ENCODE results near the gene ACTN1. TPM values are rescaled to one million over a fixed set of nuclear protein-coding genes. Genes with fewer than 3 reads are reported as not detected.

The ACTN1 gene
- polyA plus RNA-seq, 3 donors, result 41.4 to 75.0 (median 69.4) TPM

DNA sequence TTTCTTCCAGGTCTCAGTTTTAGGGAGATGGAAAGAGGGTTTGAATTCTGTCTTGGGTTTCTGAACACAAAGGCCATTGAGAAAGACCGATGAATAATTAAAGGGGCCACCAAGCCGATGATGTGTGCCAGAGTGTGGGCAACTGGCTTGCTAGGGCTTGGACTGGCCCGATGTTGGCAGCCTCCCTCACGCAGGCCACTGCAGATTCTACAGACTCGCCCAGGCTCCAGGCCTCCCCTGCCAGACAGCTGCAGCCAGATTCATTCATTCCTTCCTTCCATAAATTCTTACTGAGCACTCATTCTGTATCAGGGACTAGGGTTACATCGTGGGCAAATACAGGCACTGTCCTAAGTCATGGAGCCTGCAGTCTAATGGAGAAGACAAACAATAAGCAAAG lies 34.9 kb downstream of the ACTN1 start:
- Mint-ChIP-seq H3K9me3 (no peaks in the 10 kb centered on the region), H3K4me3 (no peak overlapping the region), H3K4me1 (peaks cover 84% of the 10 kb centered on the region), H3K36me3 (peaks cover 4 to 18% of the 10 kb centered on the region in 2 donors), H3K27me3 (ENCODE audit: low read depth in 3 of 3) (peaks cover 0 to 2% (median 0%) of the 10 kb centered on the region in 3 donors), H3K27ac (peak overlapping the region in 3 of 7 donors; percentile 39 to 84 (median 62))
- Histone ChIP-seq H3K36me3 (replicated peaks in 1 of 2; ENCODE audit: control insufficient read depth in 1 of 2, insufficient read depth in 2 of 2, low read length in 2 of 2) (no peaks in the 10 kb centered on the region), H2AFZ (ENCODE audit: insufficient read depth, low read depth, low read length, poor library complexity, severe bottlenecking) (no peak overlapping the region), H3K4me2 (replicated peaks; ENCODE audit: extremely low read depth, low read length, poor library complexity, severe bottlenecking) (no peak overlapping the region), H3K4me1 (ENCODE audit: control insufficient read depth in 1 of 2, insufficient read depth in 2 of 2, low read length in 2 of 2) (peaks cover 65 to 84% of the 10 kb centered on the region in 2 donors), H3K27me3 (ENCODE audit: control insufficient read depth in 2 of 2, insufficient read depth in 2 of 2, low read length in 2 of 2) (no peaks in the 10 kb centered on the region), H3K9ac (ENCODE audit: insufficient read depth, low read length, poor library complexity, severe bottlenecking) (no peak overlapping the region), H3K27ac (ENCODE audit: low read depth in 1 of 2, low read length in 2 of 2) (peak overlapping the region in 1 of 2 donors; percentile 32), H3K79me2 (ENCODE audit: insufficient read depth, low read length) (peaks cover 100% of the 10 kb centered on the region), H3K9me3 (replicated peaks in 1 of 2; ENCODE audit: control insufficient read depth in 1 of 2, insufficient read depth in 1 of 2, low read length in 2 of 2) (no peaks in the 10 kb centered on the region), H4K20me1 (ENCODE audit: insufficient read depth, low read length) (peaks cover 35% of the 10 kb centered on the region), H3K4me3 (replicated peaks in 1 of 3; ENCODE audit: low read depth in 2 of 3, low read length in 3 of 3) (no peak overlapping the region)
- intact Hi-C loops (cut with micrococcal nuclease), result no loop called here
- WGBS (ENCODE audit: insufficient coverage), result 100% methylated on average over 5 of the region's 6 CpGs
- TF ChIP-seq, protein P1, sequence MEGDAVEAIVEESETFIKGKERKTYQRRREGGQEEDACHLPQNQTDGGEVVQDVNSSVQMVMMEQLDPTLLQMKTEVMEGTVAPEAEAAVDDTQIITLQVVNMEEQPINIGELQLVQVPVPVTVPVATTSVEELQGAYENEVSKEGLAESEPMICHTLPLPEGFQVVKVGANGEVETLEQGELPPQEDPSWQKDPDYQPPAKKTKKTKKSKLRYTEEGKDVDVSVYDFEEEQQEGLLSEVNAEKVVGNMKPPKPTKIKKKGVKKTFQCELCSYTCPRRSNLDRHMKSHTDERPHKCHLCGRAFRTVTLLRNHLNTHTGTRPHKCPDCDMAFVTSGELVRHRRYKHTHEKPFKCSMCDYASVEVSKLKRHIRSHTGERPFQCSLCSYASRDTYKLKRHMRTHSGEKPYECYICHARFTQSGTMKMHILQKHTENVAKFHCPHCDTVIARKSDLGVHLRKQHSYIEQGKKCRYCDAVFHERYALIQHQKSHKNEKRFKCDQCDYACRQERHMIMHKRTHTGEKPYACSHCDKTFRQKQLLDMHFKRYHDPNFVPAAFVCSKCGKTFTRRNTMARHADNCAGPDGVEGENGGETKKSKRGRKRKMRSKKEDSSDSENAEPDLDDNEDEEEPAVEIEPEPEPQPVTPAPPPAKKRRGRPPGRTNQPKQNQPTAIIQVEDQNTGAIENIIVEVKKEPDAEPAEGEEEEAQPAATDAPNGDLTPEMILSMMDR (IDR thresholded peaks at IDR 0.05), result no peak
- DNase-seq, result no peak

- H3K9me3 Mint-ChIP-seq, result no peaks in the 10 kb centered on the region
- H3K4me3 Mint-ChIP-seq, result no peak overlapping the region
- H3K36me3 Mint-ChIP-seq, result peaks cover 4 to 23% of the 10 kb centered on the region in 2 donors
- H3K4me2 ChIP-seq (replicated peaks; ENCODE audit: extremely low read depth, low read length, poor library complexity, severe bottlenecking), result no peak overlapping the region
- H3K79me2 ChIP-seq (ENCODE audit: insufficient read depth, low read length), result peaks cover 100% of the 10 kb centered on the region
- peaks cover 65 to 81% of the 10 kb centered on the region in 2 donors for H3K4me1 ChIP-seq (ENCODE audit: control insufficient read depth in 1 of 2, insufficient read depth in 2 of 2, low read length in 2 of 2)
- peaks cover 85% of the 10 kb centered on the region for H3K4me1 Mint-ChIP-seq
- no peaks in the 10 kb centered on the region for H3K27me3 ChIP-seq (ENCODE audit: control insufficient read depth in 2 of 2, insufficient read depth in 2 of 2, low read length in 2 of 2)
- intact Hi-C loops (cut with micrococcal nuclease), result no loop called here
- peak overlapping the region in 5 of 7 donors; percentile 9 to 89 (median 80) for H3K27ac Mint-ChIP-seq
- no peak for DNase-seq
- TF ChIP-seq, protein P1 (IDR thresholded peaks at IDR 0.05), result no peak
- H3K27me3 Mint-ChIP-seq (ENCODE audit: low read depth in 3 of 3), result peaks cover 0 to 2% (median 0%) of the 10 kb centered on the region in 3 donors
- 96% methylated on average over 10 of the region's 10 CpGs for WGBS (ENCODE audit: insufficient coverage)
- H3K4me3 ChIP-seq (replicated peaks in 1 of 3; ENCODE audit: low read depth in 2 of 3, low read length in 3 of 3), result no peak overlapping the region
- H3K36me3 ChIP-seq (replicated peaks in 1 of 2; ENCODE audit: control insufficient read depth in 1 of 2, insufficient read depth in 2 of 2, low read length in 2 of 2), result no peaks in the 10 kb centered on the region
- H3K9me3 ChIP-seq (replicated peaks in 1 of 2; ENCODE audit: control insufficient read depth in 1 of 2, insufficient read depth in 1 of 2, low read length in 2 of 2), result no peaks in the 10 kb centered on the region
- H3K9ac ChIP-seq (ENCODE audit: insufficient read depth, low read length, poor library complexity, severe bottlenecking), result no peak overlapping the region
- peak overlapping the region in 1 of 2 donors; percentile 57 for H3K27ac ChIP-seq (ENCODE audit: low read depth in 1 of 2, low read length in 2 of 2)
- H2AFZ ChIP-seq (ENCODE audit: insufficient read depth, low read depth, low read length, poor library complexity, severe bottlenecking), result no peak overlapping the region
- H4K20me1 ChIP-seq (ENCODE audit: insufficient read depth, low read length), result peaks cover 35% of the 10 kb centered on the region
Measured at GRCh38 chr14:68943107-68943506, 36.0 kb downstream of the ACTN1 start.

Data from CD14-positive monocyte (primary cell).